ENCODE results near the gene ELMO1. TPM values are rescaled to one million over a fixed set of nuclear protein-coding genes. Genes with fewer than 3 reads are reported as not detected.

The ELMO1 gene
- total RNA-seq, 1 experiment from 2014 or later = 1.1 TPM

DNA sequence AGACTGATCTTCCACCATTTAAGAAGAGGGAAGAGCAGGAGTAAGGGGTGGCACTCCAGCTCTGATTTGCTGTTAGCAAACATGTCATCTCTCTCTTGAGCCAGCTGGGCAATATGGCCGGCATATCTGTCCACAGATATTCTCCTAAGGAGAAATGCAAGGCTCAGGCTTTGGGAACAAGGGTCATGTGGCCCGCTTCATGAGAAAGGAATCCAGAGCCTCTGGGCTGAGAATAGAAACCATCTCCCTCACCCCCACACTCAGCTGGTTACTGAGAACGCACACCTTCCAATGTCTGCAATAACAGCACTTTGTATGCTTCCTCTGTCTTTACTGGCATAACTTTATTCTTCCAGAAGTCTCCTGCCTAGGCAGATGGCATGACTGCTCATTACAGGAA lies 171.2 kb downstream of the ELMO1 start:
- H3K79me2 ChIP-seq (ENCODE audit: insufficient read depth, low read length) = no peaks in the 10 kb centered on the region
- TF ChIP-seq EZH2phosphoT487 (IDR thresholded peaks at IDR 0.05; ENCODE audit: borderline replicate concordance) = no peak
- no peak for TF ChIP-seq ELF1 (IDR thresholded peaks at IDR 0.05; ENCODE audit: borderline replicate concordance, low read depth)
- TF ChIP-seq POLR2A (IDR thresholded peaks at IDR 0.05; ENCODE audit: borderline replicate concordance, extremely low read depth, insufficient read depth, insufficient read length) = no peak
- TF ChIP-seq, protein P1, sequence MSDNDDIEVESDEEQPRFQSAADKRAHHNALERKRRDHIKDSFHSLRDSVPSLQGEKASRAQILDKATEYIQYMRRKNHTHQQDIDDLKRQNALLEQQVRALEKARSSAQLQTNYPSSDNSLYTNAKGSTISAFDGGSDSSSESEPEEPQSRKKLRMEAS (IDR thresholded peaks at IDR 0.05) = no peak
- TF ChIP-seq ZFX (IDR thresholded peaks at IDR 0.05) = no peak
- H3K4me1 ChIP-seq (ENCODE audit: control insufficient read depth in 1 of 2, insufficient read depth in 2 of 2, low read length in 2 of 2) = no peaks in the 10 kb centered on the region
- DNase-seq (ENCODE audit: low read depth, low spot score) (no peak), ATAC-seq (no peak)
- 0 out of 2 replicates have a peak, but pooled peaks cover 4% of the 10 kb centered on the region for H3K27me3 ChIP-seq (ENCODE audit: insufficient read depth, low read length)
- CTCF ChIA-PET = no interaction called here
- H3K4me2 ChIP-seq (ENCODE audit: low read length) = no peak overlapping the region
- H3K9me3 ChIP-seq (ENCODE audit: control insufficient read depth in 1 of 2, insufficient read depth in 1 of 2, low read depth in 1 of 2, low read length in 2 of 2) = no peaks in the 10 kb centered on the region
- RAD21 ChIA-PET (ENCODE audit: low non-redundant PET in 1 of 2, low total read pairs in 2 of 2, uncharacterized antibody in 2 of 2, unreplicated experiment in 2 of 2) = no interaction called here
- H2AFZ ChIP-seq (ENCODE audit: low read depth, low read length, poor library complexity, severe bottlenecking) = no peak overlapping the region
- no peak overlapping the region for H3K9ac ChIP-seq (ENCODE audit: low read length)
- no peak overlapping the region for H3K4me3 ChIP-seq (replicated peaks in 1 of 2; ENCODE audit: low read depth in 1 of 2, low read length in 2 of 2)
- H4K20me1 ChIP-seq (ENCODE audit: insufficient read depth) = no peaks in the 10 kb centered on the region
- no peaks in the 10 kb centered on the region for H3K36me3 ChIP-seq (ENCODE audit: control insufficient read depth in 1 of 2, insufficient read depth in 2 of 2, low read length in 2 of 2)
- no TSS peak for BruUV-seq (replicated peaks)
- intact Hi-C loops (cut with micrococcal nuclease) = no loop called here
- POLR2A ChIA-PET = no interaction called here
- no peaks in the 10 kb centered on the region for H3K9me2 ChIP-seq (ENCODE audit: insufficient read depth)
- no peak overlapping the region for H3K27ac ChIP-seq (ENCODE audit: low read depth, low read length)

DNA sequence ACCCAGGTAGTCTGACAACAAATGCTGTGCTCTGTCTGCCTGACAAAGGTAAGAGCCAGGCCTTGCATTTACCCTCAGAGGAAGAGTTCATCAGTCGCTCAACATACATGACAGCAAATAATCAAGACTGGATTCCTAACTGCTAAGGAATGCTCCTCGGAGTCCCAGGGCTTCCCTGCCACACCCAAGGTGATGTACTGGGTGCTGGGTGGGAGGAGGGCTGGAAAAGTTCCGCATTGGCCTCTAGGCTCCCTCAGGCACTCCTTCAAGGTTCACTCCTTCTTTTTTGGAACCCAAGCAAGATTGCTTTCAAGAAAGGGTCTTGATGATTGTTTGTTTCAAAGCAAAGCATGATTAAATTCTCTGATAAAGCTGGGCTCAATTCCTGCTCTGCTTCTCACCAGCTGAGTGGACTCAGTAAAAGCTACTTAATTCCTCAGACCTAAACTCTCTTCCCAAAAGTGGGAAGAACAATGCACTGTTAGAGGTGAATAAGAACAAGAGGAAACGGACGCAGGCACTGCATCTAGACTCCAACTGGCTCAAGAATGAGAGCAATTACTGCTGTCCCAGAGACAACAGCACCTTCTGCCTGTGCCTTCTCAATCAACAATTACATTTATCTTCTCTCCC lies 173.5 kb downstream of the ELMO1 start:
- ChIA-PET CTCF (no interaction called here), RAD21 (ENCODE audit: low non-redundant PET in 1 of 2, low total read pairs in 2 of 2, uncharacterized antibody in 2 of 2, unreplicated experiment in 2 of 2) (no interaction called here), POLR2A (no interaction called here)
- ATAC-seq = no peak
- Histone ChIP-seq H3K36me3 (ENCODE audit: control insufficient read depth in 1 of 2, insufficient read depth in 2 of 2, low read length in 2 of 2) (no peaks in the 10 kb centered on the region), H3K27me3 (ENCODE audit: insufficient read depth, low read length) (0 out of 2 replicates have a peak, but pooled peaks cover 4% of the 10 kb centered on the region), H4K20me1 (ENCODE audit: insufficient read depth) (no peaks in the 10 kb centered on the region), H2AFZ (ENCODE audit: low read depth, low read length, poor library complexity, severe bottlenecking) (no peak overlapping the region), H3K9me2 (ENCODE audit: insufficient read depth) (no peaks in the 10 kb centered on the region), H3K27ac (ENCODE audit: low read depth, low read length) (no peak overlapping the region), H3K4me2 (ENCODE audit: low read length) (no peak overlapping the region), H3K4me1 (ENCODE audit: control insufficient read depth in 1 of 2, insufficient read depth in 2 of 2, low read length in 2 of 2) (no peaks in the 10 kb centered on the region), H3K9ac (ENCODE audit: low read length) (no peak overlapping the region), H3K9me3 (ENCODE audit: control insufficient read depth in 1 of 2, insufficient read depth in 1 of 2, low read depth in 1 of 2, low read length in 2 of 2) (no peaks in the 10 kb centered on the region), H3K79me2 (ENCODE audit: insufficient read depth, low read length) (no peaks in the 10 kb centered on the region), H3K4me3 (replicated peaks in 1 of 2; ENCODE audit: low read depth in 1 of 2, low read length in 2 of 2) (no peak overlapping the region)
- DNase-seq (ENCODE audit: low read depth, low spot score) = no peak
- BruUV-seq (replicated peaks) = no TSS peak
- TF ChIP-seq ELF1 (IDR thresholded peaks at IDR 0.05; ENCODE audit: borderline replicate concordance, low read depth) (no peak), RAD21 (IDR thresholded peaks at IDR 0.05; ENCODE audit: low read depth) (no peak), ZFX (IDR thresholded peaks at IDR 0.05) (no peak), TCF7L2 (IDR thresholded peaks at IDR 0.05; ENCODE audit: borderline replicate concordance, extremely low read depth, insufficient read depth, insufficient read length) (no peak), CBX3 (IDR thresholded peaks at IDR 0.05; ENCODE audit: low read depth) (no peak), SRF (IDR thresholded peaks at IDR 0.05; ENCODE audit: low read depth) (no peak), FOSL1 (IDR thresholded peaks at IDR 0.05; ENCODE audit: low read depth) (no peak), YY1 (IDR thresholded peaks at IDR 0.05; ENCODE audit: extremely low read depth, insufficient replicate concordance, low read depth, low read length) (no peak), CEBPB (IDR thresholded peaks at IDR 0.05; ENCODE audit: low read depth) (no peak), EZH2 (IDR thresholded peaks at IDR 0.05) (no peak)
- TF ChIP-seq, protein P2, sequence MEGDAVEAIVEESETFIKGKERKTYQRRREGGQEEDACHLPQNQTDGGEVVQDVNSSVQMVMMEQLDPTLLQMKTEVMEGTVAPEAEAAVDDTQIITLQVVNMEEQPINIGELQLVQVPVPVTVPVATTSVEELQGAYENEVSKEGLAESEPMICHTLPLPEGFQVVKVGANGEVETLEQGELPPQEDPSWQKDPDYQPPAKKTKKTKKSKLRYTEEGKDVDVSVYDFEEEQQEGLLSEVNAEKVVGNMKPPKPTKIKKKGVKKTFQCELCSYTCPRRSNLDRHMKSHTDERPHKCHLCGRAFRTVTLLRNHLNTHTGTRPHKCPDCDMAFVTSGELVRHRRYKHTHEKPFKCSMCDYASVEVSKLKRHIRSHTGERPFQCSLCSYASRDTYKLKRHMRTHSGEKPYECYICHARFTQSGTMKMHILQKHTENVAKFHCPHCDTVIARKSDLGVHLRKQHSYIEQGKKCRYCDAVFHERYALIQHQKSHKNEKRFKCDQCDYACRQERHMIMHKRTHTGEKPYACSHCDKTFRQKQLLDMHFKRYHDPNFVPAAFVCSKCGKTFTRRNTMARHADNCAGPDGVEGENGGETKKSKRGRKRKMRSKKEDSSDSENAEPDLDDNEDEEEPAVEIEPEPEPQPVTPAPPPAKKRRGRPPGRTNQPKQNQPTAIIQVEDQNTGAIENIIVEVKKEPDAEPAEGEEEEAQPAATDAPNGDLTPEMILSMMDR (IDR thresholded peaks at IDR 0.05 in 2 of 3, conservative IDR thresholded peaks at IDR 0.05 in 1 of 3; ENCODE audit: borderline replicate concordance in 1 of 3, insufficient read depth in 1 of 3, low read depth in 2 of 3, low read length in 2 of 3) = no peak
- TF ChIP-seq, protein P1 (IDR thresholded peaks at IDR 0.05) = no peak
- TF ChIP-seq, protein P3, sequence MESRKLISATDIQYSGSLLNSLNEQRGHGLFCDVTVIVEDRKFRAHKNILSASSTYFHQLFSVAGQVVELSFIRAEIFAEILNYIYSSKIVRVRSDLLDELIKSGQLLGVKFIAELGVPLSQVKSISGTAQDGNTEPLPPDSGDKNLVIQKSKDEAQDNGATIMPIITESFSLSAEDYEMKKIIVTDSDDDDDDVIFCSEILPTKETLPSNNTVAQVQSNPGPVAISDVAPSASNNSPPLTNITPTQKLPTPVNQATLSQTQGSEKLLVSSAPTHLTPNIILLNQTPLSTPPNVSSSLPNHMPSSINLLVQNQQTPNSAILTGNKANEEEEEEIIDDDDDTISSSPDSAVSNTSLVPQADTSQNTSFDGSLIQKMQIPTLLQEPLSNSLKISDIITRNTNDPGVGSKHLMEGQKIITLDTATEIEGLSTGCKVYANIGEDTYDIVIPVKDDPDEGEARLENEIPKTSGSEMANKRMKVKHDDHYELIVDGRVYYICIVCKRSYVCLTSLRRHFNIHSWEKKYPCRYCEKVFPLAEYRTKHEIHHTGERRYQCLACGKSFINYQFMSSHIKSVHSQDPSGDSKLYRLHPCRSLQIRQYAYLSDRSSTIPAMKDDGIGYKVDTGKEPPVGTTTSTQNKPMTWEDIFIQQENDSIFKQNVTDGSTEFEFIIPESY (IDR thresholded peaks at IDR 0.05; ENCODE audit: extremely low read depth, insufficient replicate concordance, low read length) = no peak
- intact Hi-C loops (cut with micrococcal nuclease) = no loop called here
